Activated gamma-delta T cell (primary cell): ENCODE results near the gene FOCAD.
"Not testable (repeated sequence)": the region's sequence is repeated elsewhere in the genome, so short reads cannot be mapped to it uniquely, and the experiment has no call there.

Experiments
- DNase-seq: peaks from one replicate; lab custom pipeline; 2025; lab: John Stamatoyannopoulos, UW

Gene FOCAD

GRCh38 chr9:20973246-20973947, 289.3 kb downstream of the FOCAD start:
- DNase-seq = not testable (repeated sequence)

- DNase-seq = not testable (repeated sequence)
These were observed 290.3 kb downstream of the FOCAD start for GRCh38 chr9:20974191-20974938.

GRCh38 chr9:20978249-20978648, 294.2 kb downstream of the FOCAD start:
- no peak for DNase-seq

GRCh38 chr9:20980832-20981455, 296.9 kb downstream of the FOCAD start:
- DNase-seq = no peak

- no peak for DNase-seq
These were observed 297.4 kb downstream of the FOCAD start for GRCh38 chr9:20981486-20981885.

GRCh38 chr9:20984506-20984905, 300.4 kb downstream of the FOCAD start:
- DNase-seq = no peak

GRCh38 chr9:20985851-20986600, 302.0 kb downstream of the FOCAD start:
- no peak for DNase-seq

GRCh38 chr9:20987521-20987920, 303.5 kb downstream of the FOCAD start:
- no peak for DNase-seq

GRCh38 chr9:20988061-20988460, 304.0 kb downstream of the FOCAD start:
- DNase-seq = no peak

GRCh38 chr9:20988671-20989315, 304.7 kb downstream of the FOCAD start:
- no peak for DNase-seq

- no peak for DNase-seq
These were observed 305.9 kb downstream of the FOCAD start for GRCh38 chr9:20989923-20990341.

GRCh38 chr9:20990867-20991266, 306.8 kb downstream of the FOCAD start:
- DNase-seq = no peak

- DNase-seq = no peak
These were observed 310.4 kb downstream of the FOCAD start for GRCh38 chr9:20994486-20994885.

- DNase-seq = no peak
These were observed 311.6 kb downstream of the FOCAD start for GRCh38 chr9:20995616-20996015.

GRCh38 chr9:20996809-20997208, 312.8 kb downstream of the FOCAD start:
- DNase-seq = no peak

GRCh38 chr9:20997503-20998076, 313.5 kb downstream of the FOCAD start:
- DNase-seq = no peak

GRCh38 chr9:21001581-21001980, 317.5 kb downstream of the FOCAD start:
- DNase-seq = no peak

- DNase-seq = no peak
These were observed 318.0 kb downstream of the FOCAD start for GRCh38 chr9:21002040-21002439.

GRCh38 chr9:21015129-21015815, 331.2 kb downstream of the FOCAD start:
- DNase-seq = no peak

- DNase-seq = no peak
These were observed 331.9 kb downstream of the FOCAD start for GRCh38 chr9:21015995-21016394.
